ENCODE data around the gene STXBP1.
"Not testable (repeated sequence)": the region's sequence is repeated elsewhere in the genome, so short reads cannot be mapped to it uniquely, and the experiment has no call there.

The STXBP1 gene

GRCh38 chr9:127575875-127576778 lies 36.0 kb upstream of the STXBP1 start:
- intact Hi-C loops (cut with DNase I) = no loop called here
- DNase-seq = peak in 1 of 10 donors; percentile 2

- DNase-seq = peak in 1 of 10 donors; percentile 29
- intact Hi-C loops (cut with DNase I) = not testable (repeated sequence)
These were observed 34.9 kb upstream of the STXBP1 start for GRCh38 chr9:127577194-127577593.

GRCh38 chr9:127578627-127578951 lies 33.5 kb upstream of the STXBP1 start:
- DNase-seq = no peak
- intact Hi-C loops (cut with DNase I) = no loop called here

- peak; percentile 63 to 97 (median 78) for DNase-seq
- intact Hi-C loops (cut with DNase I) = no loop called here
These were observed 32.9 kb upstream of the STXBP1 start for GRCh38 chr9:127578952-127579853.

- intact Hi-C loops (cut with DNase I) = no loop called here
- peak in 1 of 10 donors; percentile 67 for DNase-seq
These were observed 31.7 kb upstream of the STXBP1 start for GRCh38 chr9:127580366-127580765.

- DNase-seq = no peak
- intact Hi-C loops (cut with DNase I) = no loop called here
These were observed 31.1 kb upstream of the STXBP1 start for GRCh38 chr9:127580879-127581475.

- DNase-seq = peak in 1 of 10 donors; percentile 22
- intact Hi-C loops (cut with DNase I) = not testable (repeated sequence)
These were observed 27.6 kb upstream of the STXBP1 start for GRCh38 chr9:127584474-127584805.

- DNase-seq = peak in 1 of 10 donors; percentile 30
- intact Hi-C loops (cut with DNase I) = no loop called here
These were observed 26.8 kb upstream of the STXBP1 start for GRCh38 chr9:127585161-127585819.

GRCh38 chr9:127586096-127586495 lies 26.0 kb upstream of the STXBP1 start:
- peak in 1 of 10 donors; percentile 58 for DNase-seq

GRCh38 chr9:127586537-127586936 lies 25.5 kb upstream of the STXBP1 start:
- intact Hi-C loops (cut with DNase I) = loop anchor here (1.0 kb wide), 1 partner anchor 82 kb away; no protein-coding TSS in a partner anchor
- peak in 9 of 10 donors; percentile 56 to 95 (median 80) for DNase-seq

More at GRCh38 chr9:127586096-127586495, 26.0 kb upstream of the STXBP1 start:
- intact Hi-C loops (cut with DNase I) = loop anchor here (1.0 kb wide), 1 partner anchor 82 kb away; no protein-coding TSS in a partner anchor

GRCh38 chr9:127587966-127588365 lies 24.1 kb upstream of the STXBP1 start:
- intact Hi-C loops (cut with DNase I) = no loop called here
- DNase-seq = peak in 1 of 10 donors; percentile 36

GRCh38 chr9:127588740-127589506 lies 23.2 kb upstream of the STXBP1 start:
- intact Hi-C loops (cut with DNase I) = no loop called here
- DNase-seq = no peak

- DNase-seq = peak in 9 of 10 donors; percentile 48 to 95 (median 72)
- intact Hi-C loops (cut with DNase I) = loop anchor here (1.0 to 5.0 kb wide), 3 partner anchors 127 to 333 kb away; partner anchors contain the start of genes PTRH1, TOR2A and TTC16
These were observed 22.1 kb upstream of the STXBP1 start for GRCh38 chr9:127589955-127590370.

- intact Hi-C loops (cut with DNase I) = no loop called here
These were observed 16.5 kb upstream of the STXBP1 start for GRCh38 chr9:127595611-127596010.

GRCh38 chr9:127598839-127599549 lies 13.1 kb upstream of the STXBP1 start:
- intact Hi-C loops (cut with DNase I) = no loop called here
- DNase-seq = peak in 2 of 10 donors; percentile 44 to 74

More at GRCh38 chr9:127595611-127596010, 16.5 kb upstream of the STXBP1 start:
- peak in 1 of 10 donors; percentile 44 for DNase-seq

- intact Hi-C loops (cut with DNase I) = no loop called here
- peak in 1 of 10 donors; percentile 5 for DNase-seq
These were observed 12.6 kb upstream of the STXBP1 start for GRCh38 chr9:127599550-127599891.

GRCh38 chr9:127603226-127603625 lies 8.9 kb upstream of the STXBP1 start:
- intact Hi-C loops (cut with DNase I) = no loop called here
- no peak for DNase-seq

- no peak for DNase-seq
- intact Hi-C loops (cut with DNase I) = no loop called here
These were observed 6.0 kb upstream of the STXBP1 start for GRCh38 chr9:127606043-127606442.
